Measurements from ENCODE around the gene GNB2.

GRCh38 chr7:100687261-100687660, 13.7 kb downstream of the GNB2 start:
- TF ChIP-seq CTCF (IDR thresholded peaks at IDR 0.05) = no peak
- no peak for TF ChIP-seq POLR2AphosphoS5 (IDR thresholded peaks at IDR 0.05)
- no peak for TF ChIP-seq POLR2A (IDR thresholded peaks at IDR 0.05)

All from stomach (tissue), 4 donors.